Lung (tissue), 12 donors: ENCODE results near the gene CNTN1. TPM values are rescaled to one million over a fixed set of nuclear protein-coding genes. Genes with fewer than 3 reads are reported as not detected.

Source experiments
- ATAC-seq: fragments of 200-7000 bp; cut with Tn5 transposase; one replicate; pipeline ENCODE4 v1.9.1; 2020; ENCODE audit warnings: moderate number of reproducible peaks; ENCODE audit not compliant: insufficient read depth, low FRiP score
- DNase-seq, 3 donors: peaks; one replicate each; pipeline ENCODE4 v3.0.0-alpha.2; 2013 to 2017
- H3K27ac ChIP-seq, 2 donors: one replicate each; pipeline ENCODE4 v1.5.1; 2013; ENCODE audit warnings: mild to moderate bottlenecking in 2 of 2, moderate library complexity in 2 of 2, control low read depth in 1 of 2, inconsistent platforms in 1 of 2, low read depth in 1 of 2, low read length in 1 of 2
- H3K27me3 ChIP-seq, 3 donors: one replicate each; pipeline ENCODE4 v1.5.1; 2013; ENCODE audit warnings: low read length in 2 of 3; ENCODE audit not compliant: control insufficient read depth in 3 of 3, insufficient read depth in 3 of 3
- H3K36me3 ChIP-seq, 4 donors: one replicate each; pipeline ENCODE4 v1.5.1; 2013; ENCODE audit warnings: low read length in 4 of 4, mild to moderate bottlenecking in 1 of 4, moderate library complexity in 1 of 4; ENCODE audit not compliant: control insufficient read depth in 4 of 4, insufficient read depth in 4 of 4
- H3K4me1 ChIP-seq, 5 donors: one replicate each; pipeline ENCODE4 v1.5.1; 2013; ENCODE audit warnings: low read length in 5 of 5, mild to moderate bottlenecking in 2 of 5, moderate library complexity in 1 of 5; ENCODE audit not compliant: control insufficient read depth in 5 of 5, insufficient read depth in 5 of 5
- H3K4me3 ChIP-seq: one replicate; pipeline ENCODE4 v1.5.1; 2013; ENCODE audit warnings: mild to moderate bottlenecking, control low read depth, moderate library complexity
- H3K9ac ChIP-seq, 2 donors: one replicate each; pipeline ENCODE4 v1.5.1; 2013; ENCODE audit warnings: low read length in 2 of 2, control low read depth in 1 of 2; ENCODE audit not compliant: insufficient read depth in 1 of 2
- H3K9me3 ChIP-seq, 4 donors: one replicate each; pipeline ENCODE4 v1.5.1; 2013; ENCODE audit warnings: low read length in 3 of 4, mild to moderate bottlenecking in 1 of 4, moderate library complexity in 1 of 4; ENCODE audit not compliant: control insufficient read depth in 4 of 4, insufficient read depth in 3 of 4
- WGBS, 2 donors: extraction: QIAGEN DNeasy Blood & Tissue Kit; methylation state at CpG; one replicate each; pipeline ENCODE4 v1.1.7; 2013; 5-methylcytosine and 5-hydroxymethylcytosine counted together
- polyA plus RNA-seq, 2 donors: library from polyadenylated mRNA; stranded (reverse); fragments of 200-250 nt; gene quantifications; one replicate each; pipeline ENCODE4 v1.2.1, GENCODE V29; 2013
- total RNA-seq, 2 donors: library from RNA; depleted of rRNA in 1 of 2; stranded (reverse); fragments of >200 nt in 1 of 2; gene quantifications; one replicate each; pipeline ENCODE4 v1.2.1, GENCODE V29; 2014 to 2021
- TF ChIP-seq, protein P1 (sequence below): IDR thresholded peaks from 2 replicates; pipeline ENCODE4 v1.5.1; 2012; ENCODE audit warnings: mild to moderate bottlenecking; ENCODE audit errors: control extremely low read depth, extremely low read depth
- donor health status: control.
- donor health status: control.
- donor health status: Bipolar disorder and iron deficiency.
- donor health status: healthy.
- donor health status: DM: yes; HTN: yes; CAD: no.

The CNTN1 gene
- total and polyA plus RNA-seq, 4 donors: 0.10 to 47.6 (median 1.1) TPM

DNA sequence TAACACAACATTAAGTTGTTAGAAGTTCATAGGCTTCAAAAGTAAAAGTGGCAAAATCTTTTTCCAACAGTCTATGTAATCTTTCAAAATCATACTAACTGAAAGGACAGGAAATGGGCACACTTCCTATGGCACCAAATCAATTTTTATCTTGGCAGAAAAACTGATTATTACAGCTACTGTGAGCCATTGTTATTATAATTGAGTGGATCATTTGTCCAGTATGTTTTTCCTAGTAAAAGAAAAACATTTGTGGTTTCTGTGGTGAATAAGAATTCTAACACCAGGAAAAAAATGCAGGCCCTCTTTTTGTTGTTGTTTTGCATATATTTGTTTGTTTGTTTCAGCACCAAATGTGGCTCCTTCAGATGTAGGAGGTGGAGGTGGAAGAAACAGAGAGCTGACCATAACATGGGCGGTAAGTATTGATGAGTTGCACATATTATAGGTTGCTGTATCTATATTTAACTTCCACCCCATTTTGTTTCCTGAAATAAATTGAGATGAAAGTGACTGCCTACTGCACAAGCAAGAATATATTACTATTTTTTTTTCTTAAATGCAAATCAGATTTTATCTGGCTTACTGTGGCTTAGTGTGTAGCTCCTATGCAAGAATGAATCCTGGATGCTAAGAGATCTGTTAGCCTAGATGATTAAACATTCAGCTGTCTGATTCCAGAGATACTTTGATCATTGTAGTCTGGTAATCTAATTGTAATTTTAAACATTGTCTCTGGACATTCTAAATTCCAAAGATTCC is 321.8 kb downstream of the CNTN1 start:
- H3K4me3 ChIP-seq: no peak overlapping the region
- peaks cover 2 to 22% (median 9%) of the 10 kb centered on the region in 4 donors for H3K9me3 ChIP-seq
- H3K27me3 ChIP-seq: no peaks in the 10 kb centered on the region
- peaks cover 0 to 8% (median 0%) of the 10 kb centered on the region in 5 donors for H3K4me1 ChIP-seq
- H3K36me3 ChIP-seq: no peaks in the 10 kb centered on the region
- no peak overlapping the region for H3K9ac ChIP-seq
- TF ChIP-seq, protein P1, sequence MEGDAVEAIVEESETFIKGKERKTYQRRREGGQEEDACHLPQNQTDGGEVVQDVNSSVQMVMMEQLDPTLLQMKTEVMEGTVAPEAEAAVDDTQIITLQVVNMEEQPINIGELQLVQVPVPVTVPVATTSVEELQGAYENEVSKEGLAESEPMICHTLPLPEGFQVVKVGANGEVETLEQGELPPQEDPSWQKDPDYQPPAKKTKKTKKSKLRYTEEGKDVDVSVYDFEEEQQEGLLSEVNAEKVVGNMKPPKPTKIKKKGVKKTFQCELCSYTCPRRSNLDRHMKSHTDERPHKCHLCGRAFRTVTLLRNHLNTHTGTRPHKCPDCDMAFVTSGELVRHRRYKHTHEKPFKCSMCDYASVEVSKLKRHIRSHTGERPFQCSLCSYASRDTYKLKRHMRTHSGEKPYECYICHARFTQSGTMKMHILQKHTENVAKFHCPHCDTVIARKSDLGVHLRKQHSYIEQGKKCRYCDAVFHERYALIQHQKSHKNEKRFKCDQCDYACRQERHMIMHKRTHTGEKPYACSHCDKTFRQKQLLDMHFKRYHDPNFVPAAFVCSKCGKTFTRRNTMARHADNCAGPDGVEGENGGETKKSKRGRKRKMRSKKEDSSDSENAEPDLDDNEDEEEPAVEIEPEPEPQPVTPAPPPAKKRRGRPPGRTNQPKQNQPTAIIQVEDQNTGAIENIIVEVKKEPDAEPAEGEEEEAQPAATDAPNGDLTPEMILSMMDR: no peak
- ATAC-seq: no peak
- peak in 2 of 3 donors; percentile 73 to 75 for DNase-seq
- no peak overlapping the region for H3K27ac ChIP-seq
- 79 to 84% methylated on average over 1 of the region's 1 CpG for WGBS, 2 donors

- Histone ChIP-seq H3K4me3 (no peak overlapping the region), H3K9me3 (peaks cover 2 to 16% (median 9%) of the 10 kb centered on the region in 4 donors), H3K36me3 (no peaks in the 10 kb centered on the region), H3K27me3 (no peaks in the 10 kb centered on the region), H3K27ac (no peak overlapping the region), H3K9ac (no peak overlapping the region), H3K4me1 (peaks cover 0 to 8% (median 0%) of the 10 kb centered on the region in 5 donors)
- no peak for DNase-seq
- 54 to 71% methylated on average over 1 of the region's 1 CpG for WGBS, 2 donors
- no peak for ATAC-seq
- TF ChIP-seq, protein P1: no peak
These were observed 322.4 kb downstream of the CNTN1 start for GRCh38 chr12:41014643-41015020.

- Histone ChIP-seq H3K9ac (no peak overlapping the region), H3K4me1 (peaks cover 0 to 8% (median 0%) of the 10 kb centered on the region in 5 donors), H3K27ac (no peak overlapping the region), H3K9me3 (no peaks in the 10 kb centered on the region), H3K4me3 (no peak overlapping the region), H3K27me3 (no peaks in the 10 kb centered on the region), H3K36me3 (no peaks in the 10 kb centered on the region)
- DNase-seq (no peak), ATAC-seq (no peak)
- WGBS, 2 donors: 88 to 96% methylated on average over 5 of the region's 5 CpGs
- TF ChIP-seq, protein P1: no peak
These were observed 325.8 kb downstream of the CNTN1 start for GRCh38 chr12:41018010-41018409.

DNA sequence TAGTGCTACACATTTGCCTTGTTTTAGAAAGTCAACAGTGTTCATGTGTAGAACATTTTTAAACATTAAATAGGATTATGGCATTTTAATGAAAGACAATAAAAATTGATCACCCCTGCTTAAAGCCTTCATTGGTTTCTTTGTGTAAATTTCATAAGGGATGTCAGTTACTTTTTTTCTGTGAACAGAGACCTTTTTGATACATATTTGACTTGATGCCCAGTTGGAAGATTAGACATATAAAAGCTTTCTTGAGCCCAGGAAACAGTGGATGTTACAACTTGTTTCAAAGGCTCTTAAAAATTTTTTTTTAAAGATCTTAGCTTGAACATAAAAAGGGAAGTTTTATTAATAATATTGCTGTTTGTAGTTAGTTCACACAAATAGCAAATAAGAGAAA is 327.2 kb downstream of the CNTN1 start:
- Histone ChIP-seq H3K36me3 (no peaks in the 10 kb centered on the region), H3K4me1 (peaks cover 0 to 3% (median 0%) of the 10 kb centered on the region in 5 donors), H3K9ac (no peak overlapping the region), H3K4me3 (no peak overlapping the region), H3K27me3 (no peaks in the 10 kb centered on the region), H3K27ac (no peak overlapping the region), H3K9me3 (no peaks in the 10 kb centered on the region)
- no peak for ATAC-seq
- TF ChIP-seq, protein P1: no peak
- DNase-seq: no peak
